NCI-H128 (cell line): ENCODE data around the gene RNF212B.

Experiments used
- DNase-seq: peaks from one replicate; lab custom pipeline; 2025; ENCODE audit not compliant: unreplicated experiment; lab: John Stamatoyannopoulos, UW

RNF212B gene

GRCh38 chr14:23319746-23320583 lies 82.2 kb downstream of the RNF212B start:
- no peak for DNase-seq

GRCh38 chr14:23320584-23321571 lies 83.1 kb downstream of the RNF212B start, which contains the start of gene PABPN1:
Gene PABPN1, plus strand, starts transcription at chr14:23321457. Its CDS starts 13 bp downstream, at chr14:23321470.
- DNase-seq, result peak; percentile 99

GRCh38 chr14:23321572-23322547 lies 84.1 kb downstream of the RNF212B start:
- DNase-seq, result no peak
